K562 (cell line): Measurements from ENCODE around the gene CPSF6. TPM values are rescaled to one million over a fixed set of nuclear protein-coding genes. Genes with fewer than 3 reads are reported as not detected.

Source experiments
- ATF7 ChIP-seq: fragments of 450-650 bp; IDR thresholded peaks from 2 replicates; pipeline ENCODE4 v1.7.1; 2014; ENCODE audit warnings: mild to moderate bottlenecking, moderate library complexity
- CBX3 ChIP-seq, 2 experiments: IDR thresholded peaks; 1 replicate in 1 of 2; 2 replicates in 1 of 2; pipeline ENCODE4 v1.6.1; 2012; ENCODE audit warnings: inconsistent platforms in 2 of 2, low read length in 2 of 2, borderline replicate concordance in 1 of 2, control low read depth in 1 of 2
- CHD2 ChIP-seq: IDR thresholded peaks from 2 replicates; pipeline ENCODE4 v1.6.1; 2011; ENCODE audit warnings: low read depth, low read length
- E2F3 ChIP-seq: fragments of 250-450 bp; sonication (Bioruptor Pico); IDR thresholded peaks from 2 replicates; pipeline ENCODE4 v1.4.0; 2020; ENCODE audit warnings: mild to moderate bottlenecking
- EWSR1 ChIP-seq: fragments of 450-650 bp; IDR thresholded peaks from 2 replicates; pipeline ENCODE4 v1.6.1; 2018; ENCODE audit warnings: borderline replicate concordance, mild to moderate bottlenecking, low read depth, moderate library complexity; ENCODE audit not compliant: partially characterized antibody
- FOXJ3 ChIP-seq: sonication (generic); formaldehyde crosslinking; IDR thresholded peaks from 2 replicates; pipeline ENCODE4 v1.4.0; 2020; ENCODE audit warnings: mild to moderate bottlenecking, missing genetic modification reagents
- FOXP1 ChIP-seq: sonication (generic); formaldehyde crosslinking; IDR thresholded peaks from 2 replicates; pipeline ENCODE4 v1.8.0; 2022; ENCODE audit warnings: mild to moderate bottlenecking, missing genetic modification reagents
- GTF2A2 ChIP-seq: IDR thresholded peaks from 2 replicates; pipeline ENCODE4 v1.6.1; 2016; ENCODE audit warnings: mild to moderate bottlenecking, missing genetic modification characterization, missing compliant biosample characterization
- HDGF ChIP-seq: fragments of 450-650 bp; IDR thresholded peaks from 2 replicates; pipeline ENCODE4 v1.6.1; 2016
- ILF3 ChIP-seq: fragments of 450-650 bp; IDR thresholded peaks from 2 replicates; pipeline ENCODE4 v1.6.1; 2018; ENCODE audit warnings: antibody characterized with exemption, mild to moderate bottlenecking, moderate library complexity, borderline replicate concordance
- IRF1 ChIP-seq: sonication (generic); formaldehyde crosslinking; IDR thresholded peaks from 2 replicates; pipeline ENCODE4 v1.8.0; 2022; ENCODE audit warnings: missing genetic modification reagents, mild to moderate bottlenecking, borderline replicate concordance
- KLF10 ChIP-seq: fragments of 250-450 bp; sonication (Bioruptor Pico); IDR thresholded peaks from 2 replicates; pipeline ENCODE4 v1.6.1; 2021; ENCODE audit warnings: matching md5 sums
- MBD1 ChIP-seq: fragments of 250-450 bp; sonication (Bioruptor Pico); IDR thresholded peaks from 2 replicates; pipeline ENCODE4 v1.8.0; 2022; ENCODE audit warnings: inconsistent platforms
- MTA2 ChIP-seq: fragments of 450-650 bp; IDR thresholded peaks from 2 replicates; pipeline ENCODE4 v1.6.1; 2016; ENCODE audit warnings: low read depth
- NCOA6 ChIP-seq: fragments of 450-650 bp; IDR thresholded peaks from 2 replicates; pipeline ENCODE4 v1.6.1; 2017; ENCODE audit warnings: mild to moderate bottlenecking
- RBM34 ChIP-seq: fragments of 200-400 bp; formaldehyde crosslinking; IDR thresholded peaks from 2 replicates; pipeline ENCODE4 v1.6.1; 2018; ENCODE audit warnings: low read length, borderline replicate concordance; ENCODE audit not compliant: insufficient read depth
- SIN3B ChIP-seq: fragments of 450-650 bp; IDR thresholded peaks from 2 replicates; pipeline ENCODE4 v1.6.1; 2017; ENCODE audit warnings: low read depth, mild to moderate bottlenecking, moderate library complexity
- SMC3 ChIP-seq: conservative IDR thresholded peaks from 2 replicates; pipeline ENCODE4 v1.6.1; 2011; ENCODE audit warnings: low read depth, low read length, improper control_type of control experiment; ENCODE audit not compliant: insufficient read depth
- TBL1XR1 ChIP-seq, 2 experiments: IDR thresholded peaks; 2 replicates each; pipeline ENCODE4 v1.6.1; 2012; ENCODE audit warnings: improper control_type of control experiment in 2 of 2, low read length in 2 of 2, mild to moderate bottlenecking in 1 of 2
- TCFL5 ChIP-seq: fragments of 250-450 bp; sonication (Bioruptor Pico); conservative IDR thresholded peaks from 2 replicates; pipeline ENCODE4 v1.6.1; 2021; ENCODE audit warnings: mild to moderate bottlenecking, moderate library complexity, matching md5 sums
- U2AF2 ChIP-seq: fragments of 200-400 bp; formaldehyde crosslinking; optimal IDR thresholded peaks from 2 replicates; pipeline ENCODE3; 2017; ENCODE audit warnings: low read depth, mild to moderate bottlenecking, low read length
- XRCC5 ChIP-seq: fragments of 200-400 bp; formaldehyde crosslinking; IDR thresholded peaks from 2 replicates; pipeline ENCODE4 v1.6.1; 2017; ENCODE audit warnings: low read depth, mild to moderate bottlenecking, low read length
- ZBED1 ChIP-seq: IDR thresholded peaks from 2 replicates; pipeline ENCODE4 v1.6.1; 2014
- ZC3H8 ChIP-seq: fragments of 450-650 bp; IDR thresholded peaks from 2 replicates; pipeline ENCODE4 v1.6.1; 2017
- ZFP1 ChIP-seq: fragments of 450-650 bp; formaldehyde crosslinking; IDR thresholded peaks from 2 replicates; pipeline ENCODE4 v1.4.0; 2020; ENCODE audit warnings: mild to moderate bottlenecking, mixed read lengths
- ZNF12 ChIP-seq: sonication (generic); formaldehyde crosslinking; IDR thresholded peaks from 2 replicates; pipeline ENCODE4 v1.4.0; 2020; ENCODE audit warnings: mild to moderate bottlenecking, missing genetic modification reagents
- ZNF197 ChIP-seq: fragments of 200-800 bp; sonication (Bioruptor generic); IDR thresholded peaks from 2 replicates; pipeline ENCODE4 v1.6.1; 2016; ENCODE audit warnings: low read depth, missing genetic modification characterization, missing compliant biosample characterization
- ZNF316 ChIP-seq: fragments of 450-650 bp; IDR thresholded peaks from 2 replicates; pipeline ENCODE4 v1.6.1; 2016
- ZNF785 ChIP-seq: fragments of 250-450 bp; sonication (Bioruptor Pico); IDR thresholded peaks from 2 replicates; pipeline ENCODE4 v1.4.0; 2020; ENCODE audit warnings: mild to moderate bottlenecking
- ZNF79 ChIP-seq: fragments of 250-450 bp; sonication (Bioruptor Pico); IDR thresholded peaks from 2 replicates; pipeline ENCODE4 v1.4.0; 2020; ENCODE audit warnings: low read depth, mild to moderate bottlenecking, moderate library complexity
- ZNF830 ChIP-seq: fragments of 250-450 bp; sonication (Bioruptor Pico); IDR thresholded peaks from 2 replicates; pipeline ENCODE4 v1.5.0; 2021; ENCODE audit warnings: mild to moderate bottlenecking
- polyA plus RNA-seq, 8 experiments: library from polyadenylated mRNA; depleted of rRNA in 4 of 8; stranded (reverse) in 5 of 8; unstranded in 3 of 8; fragments of >200 nt; fragmentation: Nextera tagmentation in 2 of 8; fragmentation: Illumina TruSeq in 1 of 8; extraction: Ambion mirVana in 2 of 8; extraction: Trizol in 1 of 8; gene quantifications; 2 replicates each; pipeline versions ENCODE4 v1.2.1 to v1.2.3, GENCODE V29; 2011 to 2014; ENCODE audit warnings: inconsistent platforms in 1 of 8, missing spikeins in 1 of 8
- total RNA-seq, 7 experiments: library from RNA; depleted of rRNA in 6 of 7; stranded (reverse); fragments of >200 nt in 6 of 7; fragmentation: Illumina TruSeq in 2 of 7; extraction: Trizol in 2 of 7; gene quantifications; 2 replicates each; pipeline versions ENCODE4 v1.2.1 to v1.2.3, GENCODE V29; 2011 to 2021; ENCODE audit warnings: low replicate concordance in 1 of 7
- TF ChIP-seq, protein P1 (sequence below): sonication (generic); formaldehyde crosslinking; IDR thresholded peaks from 2 replicates; pipeline ENCODE4 v1.8.1; 2023; ENCODE audit warnings: mild to moderate bottlenecking, missing genetic modification reagents, moderate library complexity

The CPSF6 gene
- total and polyA plus RNA-seq, 9 of the 15 experiments (the other 6 are each of a cell fraction or from before 2014, with no cell fraction given) = 34.3 to 129 (median 77.8) TPM

- TF ChIP-seq TCFL5 (no peak), FOXJ3 (CRISPR knock-in tag) (no peak), KLF10 (CRISPR knock-in tag) (no peak), U2AF2 (no peak), NCOA6 (no peak), EWSR1 (no peak), ILF3 (no peak), GTF2A2 (tag) (no peak), ZNF12 (no peak), TBL1XR1 (IDR thresholded peaks at IDR 0.05; ENCODE audit: low read length in 2 of 2) (no peak), SMC3 (0 out of 2 replicates have a peak, but pooled peaks have one; percentile 13), ZNF316 (0 out of 2 replicates have a peak, but pooled peaks have one; percentile 2), ZNF785 (CRISPR knock-in tag) (no peak), CBX3 (IDR thresholded peaks at IDR 0.05; ENCODE audit: borderline replicate concordance in 1 of 2, low read length in 2 of 2) (peak in 1 of 2 experiments; percentile 86; a peak in 2 of 3 replicates), ATF7 (no peak), FOXP1 (CRISPR knock-in tag) (no peak), ZNF830 (CRISPR knock-in tag) (no peak), XRCC5 (peak; percentile 29; the same call in 1 of the 2 replicates), ZNF197 (CRISPR knock-in tag) (no peak), ZBED1 (no peak), SIN3B (no peak), E2F3 (CRISPR knock-in tag) (no peak), HDGF (no peak), ZC3H8 (no peak), MBD1 (CRISPR knock-in tag) (no peak), IRF1 (CRISPR knock-in tag) (no peak), CHD2 (no peak), MTA2 (no peak), ZFP1 (no peak), ZNF79 (no peak), RBM34 (no peak)
- TF ChIP-seq, protein P1, sequence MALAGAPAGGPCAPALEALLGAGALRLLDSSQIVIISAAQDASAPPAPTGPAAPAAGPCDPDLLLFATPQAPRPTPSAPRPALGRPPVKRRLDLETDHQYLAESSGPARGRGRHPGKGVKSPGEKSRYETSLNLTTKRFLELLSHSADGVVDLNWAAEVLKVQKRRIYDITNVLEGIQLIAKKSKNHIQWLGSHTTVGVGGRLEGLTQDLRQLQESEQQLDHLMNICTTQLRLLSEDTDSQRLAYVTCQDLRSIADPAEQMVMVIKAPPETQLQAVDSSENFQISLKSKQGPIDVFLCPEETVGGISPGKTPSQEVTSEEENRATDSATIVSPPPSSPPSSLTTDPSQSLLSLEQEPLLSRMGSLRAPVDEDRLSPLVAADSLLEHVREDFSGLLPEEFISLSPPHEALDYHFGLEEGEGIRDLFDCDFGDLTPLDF (CRISPR knock-in tag) = no peak
Observed at GRCh38 chr12:69284131-69284530, 44.8 kb downstream of the CPSF6 start (continued).
